GM12878 (cell line): ENCODE data around the gene DMPK. TPM values are rescaled to one million over a fixed set of nuclear protein-coding genes. Genes with fewer than 3 reads are reported as not detected.

ENCODE experiments used
- ATAC-seq: fragments of 200-7000 bp; cut with Tn5 transposase; 3 replicates; pipeline ENCODE4 v1.9.1; 2020; ENCODE audit warnings: mild to moderate bottlenecking, moderate library complexity
- BruUV-seq: library from RNA; stranded (reverse); fragments of 400-500 nt; replicated peaks from 2 replicates; lab custom pipeline; 2021; lab: Mats Ljungman, UMichigan
- CTCF ChIA-PET: fragments of 300-600 bp; sonication (Branson Sonifier 250); formaldehyde crosslinking; extraction: SDS; loops from one replicate; lab custom pipeline; 2021; ENCODE audit warnings: inconsistent platforms; lab: Yijun Ruan, JAX
- POLR2A ChIA-PET: fragments of 350-600 bp; formaldehyde crosslinking; extraction: SDS; loops from one replicate; lab custom pipeline; 2021; ENCODE audit warnings: inconsistent platforms; lab: Charles Lee
- RAD21 ChIA-PET: fragments of 300-600 bp; sonication (Branson Sonifier 250); formaldehyde crosslinking; loops from one replicate; lab custom pipeline; 2023; ENCODE audit warnings: antibody characterized with exemption; ENCODE audit not compliant: unreplicated experiment; lab: Charles Lee
- SMC1A ChIA-PET: fragments of 300-600 bp; sonication (Branson Sonifier 250); formaldehyde crosslinking; loops from one replicate; lab custom pipeline; 2023; ENCODE audit not compliant: unreplicated experiment, uncharacterized antibody; lab: Charles Lee
- DNase-seq: peaks from one replicate; pipeline ENCODE4 v3.0.0-alpha.2; 2011; ENCODE audit warnings: low read depth, low spot score
- FAIRE-seq: peaks from 3 replicates; lab custom pipeline; 2011; peaks lifted over from hg19 to GRCh38; lab: Jason Lieb, UNC
- H2AFZ ChIP-seq: 2 replicates; pipeline ENCODE4 v1.6.0; 2011; ENCODE audit warnings: low read depth, low read length, control low read depth; ENCODE audit not compliant: control insufficient read depth
- H3K27ac ChIP-seq: 2 replicates; pipeline ENCODE4 v1.5.1; 2011; ENCODE audit warnings: control low read depth; ENCODE audit not compliant: control insufficient read depth, insufficient read depth
- H3K27me3 ChIP-seq, 2 experiments: replicated peaks in 1 of 2; 2 replicates each; pipeline versions ENCODE4 v1.6.0 to v1.6.1; 2011; ENCODE audit warnings: low read length in 1 of 2; ENCODE audit not compliant: control insufficient read depth in 2 of 2, insufficient read depth in 2 of 2
- H3K36me3 ChIP-seq, 2 experiments: 2 replicates each; pipeline ENCODE4 v1.5.1; 2011; ENCODE audit warnings: low read length in 1 of 2; ENCODE audit not compliant: control insufficient read depth in 2 of 2, insufficient read depth in 2 of 2
- H3K4me1 ChIP-seq: 2 replicates; pipeline ENCODE4 v1.6.1; 2011; ENCODE audit warnings: mild to moderate bottlenecking, low read length, moderate library complexity, mixed read lengths; ENCODE audit not compliant: control insufficient read depth, insufficient read depth
- H3K4me2 ChIP-seq: 2 replicates; pipeline ENCODE4 v1.6.0; 2011; ENCODE audit warnings: control low read depth; ENCODE audit not compliant: control insufficient read depth, insufficient read depth
- H3K4me3 ChIP-seq: fragments of 200-600 bp; sonication (generic); 2 replicates; pipeline ENCODE4 v1.5.1; 2016
- H3K79me2 ChIP-seq: 2 replicates; pipeline ENCODE4 v1.6.0; 2011; ENCODE audit warnings: low read length; ENCODE audit not compliant: control insufficient read depth, insufficient read depth
- H3K9ac ChIP-seq: 2 replicates; pipeline ENCODE4 v1.8.0; 2011; ENCODE audit warnings: low read length, control low read depth, mixed read lengths; ENCODE audit not compliant: control insufficient read depth, insufficient read depth
- H3K9me3 ChIP-seq: replicated peaks from 3 replicates; pipeline ENCODE4 v1.5.1; 2011; ENCODE audit warnings: mild to moderate bottlenecking, low read length; ENCODE audit not compliant: control insufficient read depth, insufficient read depth
- H4K20me1 ChIP-seq: 2 replicates; pipeline ENCODE4 v1.6.0; 2011; ENCODE audit not compliant: control insufficient read depth, insufficient read depth
- BCL3 ChIP-seq: IDR thresholded peaks from 2 replicates; pipeline ENCODE4 v1.6.1; 2011; ENCODE audit warnings: borderline replicate concordance, low read depth, mild to moderate bottlenecking, moderate library complexity, low read length; ENCODE audit not compliant: insufficient read depth, poor library complexity, severe bottlenecking
- CUX1 ChIP-seq: IDR thresholded peaks from 2 replicates; pipeline ENCODE4 v1.6.1; 2012; ENCODE audit warnings: improper control_type of control experiment, low read depth, low read length; ENCODE audit not compliant: insufficient replicate concordance
- NFYB ChIP-seq: IDR thresholded peaks from 2 replicates; pipeline ENCODE4 v1.6.1; 2011; ENCODE audit warnings: low read depth, mild to moderate bottlenecking, low read length, improper control_type of control experiment, moderate library complexity; ENCODE audit not compliant: insufficient read depth
- WRNIP1 ChIP-seq: IDR thresholded peaks from 2 replicates; pipeline ENCODE4 v1.6.1; 2011; ENCODE audit warnings: low read depth, low read length, improper control_type of control experiment, borderline replicate concordance
- WGBS: methylation state at CpG from one replicate; pipeline ENCODE4 v1.1.6; 2016; ENCODE audit warnings: low lambda C conversion rate; ENCODE audit not compliant: insufficient replicate concordance, insufficient coverage; ENCODE audit errors: missing lambda C conversion rate; 5-methylcytosine and 5-hydroxymethylcytosine counted together
- in situ Hi-C: fragments of 300-500 bp; cut with MboI; formaldehyde crosslinking; loops from 9 replicates; pipeline ENCODE4 v1.14.3; 2018; ENCODE audit warnings: mixed read lengths
- intact Hi-C: fragments of 100-400 bp; cut with micrococcal nuclease; formaldehyde crosslinking; loops from one replicate; pipeline ENCODE4 v1.14.2; 2022; ENCODE audit not compliant: unreplicated experiment
- polyA plus RNA-seq, 11 experiments: library from polyadenylated mRNA; depleted of rRNA in 4 of 11; unstranded in 6 of 11; stranded (reverse) in 5 of 11; fragments of >200 nt; fragmentation: Nextera tagmentation in 4 of 11; fragmentation: Illumina TruSeq in 1 of 11; extraction: Ambion mirVana in 4 of 11; extraction: Trizol in 1 of 11; gene quantifications; 1 replicate in 1 of 11; 2 replicates in 10 of 11; pipeline versions ENCODE4 v1.2.1 to v1.2.3, GENCODE V29; 2011 to 2016; ENCODE audit warnings: inconsistent platforms in 2 of 11, missing spikeins in 2 of 11, low read depth in 1 of 11
- total RNA-seq, 4 experiments: library from RNA; depleted of rRNA in 3 of 4; stranded (reverse); fragments of >200 nt in 3 of 4; fragmentation: Illumina TruSeq in 1 of 4; extraction: Trizol in 1 of 4; gene quantifications; 2 replicates each; pipeline versions ENCODE4 v1.2.1 to v1.2.3, GENCODE V29; 2013 to 2021

The DMPK gene
- total and polyA plus RNA-seq, 10 of the 15 experiments (the other 5 are each of a cell fraction or from before 2014, with no cell fraction given): 0.60 to 33.6 (median 5.2) TPM

DNA sequence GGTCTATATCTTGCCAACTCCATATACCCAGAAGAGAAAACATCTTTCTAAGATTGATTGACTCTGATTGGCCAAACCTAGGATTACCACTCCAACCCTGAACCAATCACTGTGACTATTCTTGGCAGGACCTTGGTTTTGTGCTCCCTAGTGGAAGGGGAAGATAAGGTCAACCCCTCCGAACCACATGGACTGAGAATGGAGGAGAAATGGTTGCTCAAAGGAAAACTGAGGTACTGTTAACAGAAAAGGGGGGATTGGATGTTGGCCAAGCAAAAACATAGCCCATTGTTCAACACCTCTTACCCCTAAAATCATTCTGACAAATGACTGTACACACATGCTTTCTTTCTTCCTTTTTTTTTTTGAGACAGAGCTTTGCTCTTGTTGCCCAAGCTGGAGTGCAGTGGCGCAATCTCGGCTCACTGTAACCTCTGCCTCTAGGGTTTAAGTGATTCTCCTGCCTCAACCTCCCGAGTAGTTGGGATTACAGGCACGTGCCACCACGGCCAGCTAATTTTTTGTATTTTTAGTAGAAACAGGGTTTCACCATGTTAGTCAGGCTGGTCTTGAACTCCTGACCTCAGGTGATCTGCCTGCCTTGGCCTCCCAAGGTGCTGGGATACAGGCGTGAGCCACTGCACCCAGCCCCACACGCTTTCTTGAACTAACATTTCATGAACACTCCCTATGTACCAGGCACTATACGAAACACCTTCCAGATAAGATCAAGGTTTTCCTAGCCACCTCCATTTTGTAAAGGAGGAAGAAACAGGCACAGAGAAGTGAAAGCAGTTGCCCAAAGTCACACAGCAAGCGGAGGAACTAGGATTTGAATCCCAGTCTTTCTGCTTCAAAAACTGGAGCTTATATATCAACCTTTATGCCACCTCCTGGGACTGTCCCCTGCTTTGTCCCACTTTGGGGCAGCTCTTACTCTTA is 42.5 kb downstream of the DMPK start:
- in situ Hi-C loops: no loop called here
- Histone ChIP-seq H3K9ac (no peak overlapping the region), H3K27ac (no peak overlapping the region), H2AFZ (no peak overlapping the region), H3K4me3 (no peak overlapping the region), H4K20me1 (no peaks in the 10 kb centered on the region), H3K36me3 (no peaks in the 10 kb centered on the region), H3K27me3 (peaks cover 0 to 2% of the 10 kb centered on the region in 2 experiments; a peak in 2 of 4 replicates), H3K9me3 (no peaks in the 10 kb centered on the region), H3K4me1 (no peaks in the 10 kb centered on the region), H3K79me2 (no peaks in the 10 kb centered on the region), H3K4me2 (no peak overlapping the region)
- no peak for FAIRE-seq
- BruUV-seq: no TSS peak
- ChIA-PET CTCF (interaction anchor here (1.0 to 1.4 kb wide), 3 partner anchors 14 to 46 kb away, joined by 3 read pairs; partner anchors contain the start of gene SIX5), RAD21 (interaction anchor here (1.0 to 1.4 kb wide), 2 partner anchors 9 to 30 kb away, joined by 3 read pairs; partner anchors contain the start of genes FBXO46 and SIX5), POLR2A (interaction anchor here (0.7 kb wide), 1 partner anchor 29 kb away, joined by 3 read pairs; the partner anchor contains the start of gene SIX5), SMC1A (no interaction called here)
- no peak for TF ChIP-seq WRNIP1
- 0 out of 2 replicates have a peak, but pooled peaks have one; percentile 39 for TF ChIP-seq NFYB
- intact Hi-C loops: no loop called here
- DNase-seq: no peak
- 65% methylated on average over 10 of the region's 10 CpGs for WGBS
- ATAC-seq: peak; percentile 73

- BruUV-seq: no TSS peak
- ChIA-PET POLR2A (no interaction called here), CTCF (interaction anchor here (1.1 to 1.6 kb wide), 5 partner anchors 36 to 84 kb away, joined by 3 to 5 read pairs (median 4); partner anchors contain the start of genes QPCTL and SIX5), SMC1A (interaction anchor here (1.7 kb wide), 1 partner anchor 16 kb away, joined by 8 read pairs; no protein-coding TSS in a partner anchor), RAD21 (interaction anchor here (0.9 to 1.4 kb wide), 2 partner anchors 18 to 36 kb away, joined by 3 read pairs; partner anchors contain the start of gene SIX5)
- in situ Hi-C loops: no loop called here
- Histone ChIP-seq H4K20me1 (no peaks in the 10 kb centered on the region), H3K36me3 (no peaks in the 10 kb centered on the region), H2AFZ (no peak within 1 kb of the TSS), H3K9me3 (no peaks in the 10 kb centered on the region), H3K4me1 (peaks cover 4% of the 10 kb centered on the region; the same call in 1 of the 2 replicates), H3K79me2 (peaks cover 27% of the 10 kb centered on the region), H3K4me3 (no peak within 1 kb of the TSS), H3K9ac (no peak within 1 kb of the TSS), H3K27ac (no peak within 1 kb of the TSS), H3K27me3 (no peaks in the 10 kb centered on the region), H3K4me2 (no peak within 1 kb of the TSS)
- ATAC-seq (no peak), FAIRE-seq (no peak), DNase-seq (no peak)
- WGBS: 94% methylated on average over 46 of the region's 59 CpGs
- TF ChIP-seq BCL3 (peak; percentile 33), CUX1 (no peak)
- intact Hi-C loops: loop anchor here (5.0 kb wide), 1 partner anchor 34 kb away; the partner anchor contains the start of gene SIX5
Observed at GRCh38 chr19:45733160-45733810, 49.0 kb downstream of the DMPK start, which contains the start of gene MEIOSIN. TSS of gene MEIOSIN (plus strand) at chr19:45733439. CDS start at chr19:45735377, 1,938 bp downstream.
